Measurements from ENCODE around the gene TMEM45B. TPM values are rescaled to one million over a fixed set of nuclear protein-coding genes. Genes with fewer than 3 reads are reported as not detected.
A peak's percentile ranks its signal among the peaks of the same experiment; 100 is the strongest.

The TMEM45B gene
- total and polyA plus RNA-seq, 2 of the 13 experiments (the other 11 are each of a cell fraction or from before 2014, with no cell fraction given): 29.1 to 181 TPM

- no TSS peak for BruUV-seq (replicated peaks)
- no peak overlapping the region for H2AFZ ChIP-seq (ENCODE audit: low read length)
- CTCF ChIA-PET (ENCODE audit: low intra/inter-chr PET ratio, low total read pairs): no interaction called here
- H3K9ac ChIP-seq (ENCODE audit: insufficient read depth, low read depth, low read length): peak overlapping the region; percentile 16; the same call in 1 of the 2 replicates
- H3K36me3 ChIP-seq (replicated peaks in 1 of 2; ENCODE audit: control insufficient read depth in 1 of 2, insufficient read depth in 2 of 2, low read length in 2 of 2): peaks cover 9 to 42% of the 10 kb centered on the region in 2 experiments
- ATAC-seq: peak; percentile 88
- POLR2A ChIA-PET: interaction anchor here (1.4 to 1.6 kb wide), 3 partner anchors 9 to 38 kb away, joined by 7 to 13 read pairs (median 10); partner anchors contain the start of gene TMEM45B
- 10% methylated on average over 10 of the region's 10 CpGs for WGBS (ENCODE audit: low lambda C conversion rate)
- no peaks in the 10 kb centered on the region for H3K9me3 ChIP-seq (ENCODE audit: low read length)
- H3K27ac ChIP-seq (ENCODE audit: extremely low read length, insufficient read depth, low read length): peak overlapping the region; percentile 65
- no peaks in the 10 kb centered on the region for H4K20me1 ChIP-seq (ENCODE audit: insufficient read depth, low read length)
- DNase-seq (ENCODE audit: low spot score): peak; percentile 85
- no peaks in the 10 kb centered on the region for H3K27me3 ChIP-seq (ENCODE audit: control insufficient read depth in 1 of 2, insufficient read depth in 2 of 2, low read length in 2 of 2)
- H3K4me2 ChIP-seq (ENCODE audit: low read depth, low read length): peak overlapping the region; percentile 45
- H3K4me3 ChIP-seq (replicated peaks in 1 of 3; ENCODE audit: insufficient read depth in 1 of 3, low read depth in 2 of 3, low read length in 3 of 3): no peak overlapping the region
- H3K4me1 ChIP-seq (ENCODE audit: insufficient read depth, low read length): peaks cover 41% of the 10 kb centered on the region
- no peaks in the 10 kb centered on the region for H3K79me2 ChIP-seq (ENCODE audit: insufficient read depth, low read length)
- intact Hi-C loops (cut with micrococcal nuclease; ENCODE audit: unreplicated experiment) (loop anchor here (5.0 kb wide), 1 partner anchor 66 kb away; no protein-coding TSS in a partner anchor), in situ Hi-C loops (cut with HindIII; ENCODE audit: extremely low pct_ligation_motif_present, low pct_unique_long_range_greater_than_20kb) (no loop called here)
- peak; percentile 42 for FAIRE-seq
- TF ChIP-seq ZNF24 (IDR thresholded peaks at IDR 0.05) (no peak), MLLT10 (CRISPR knock-in tag; IDR thresholded peaks at IDR 0.05) (no peak), TEAD3 (CRISPR knock-in tag; optimal IDR thresholded peaks at IDR 0.05; ENCODE audit: borderline replicate concordance) (peak; percentile 67), ZNF34 (CRISPR knock-in tag; IDR thresholded peaks at IDR 0.05; ENCODE audit: borderline replicate concordance) (no peak), ZNF512B (CRISPR knock-in tag; IDR thresholded peaks at IDR 0.05; ENCODE audit: borderline replicate concordance) (no peak), CEBPB (IDR thresholded peaks at IDR 0.05; ENCODE audit: borderline replicate concordance, low read depth, low read length) (peak; percentile 33; the same call in 1 of the 2 replicates), KDM1A (CRISPR knock-in tag; IDR thresholded peaks at IDR 0.05) (no peak), ZNF567 (CRISPR knock-in tag; IDR thresholded peaks at IDR 0.05; ENCODE audit: borderline replicate concordance) (peak; percentile 32; the same call in 1 of the 2 replicates), ZBTB37 (CRISPR knock-in tag; IDR thresholded peaks at IDR 0.05) (no peak), E2F1 (CRISPR knock-in tag; IDR thresholded peaks at IDR 0.05) (no peak), ARNT (IDR thresholded peaks at IDR 0.05) (no peak), ZNF788 (CRISPR knock-in tag; IDR thresholded peaks at IDR 0.05; ENCODE audit: borderline replicate concordance) (peak; percentile 49; the same call in 1 of the 2 replicates), ZNF839 (CRISPR knock-in tag; IDR thresholded peaks at IDR 0.05; ENCODE audit: borderline replicate concordance) (no peak), NFRKB (IDR thresholded peaks at IDR 0.05) (no peak), GPN1 (CRISPR knock-in tag; IDR thresholded peaks at IDR 0.05; ENCODE audit: borderline replicate concordance) (no peak)
- TF ChIP-seq, protein P1, sequence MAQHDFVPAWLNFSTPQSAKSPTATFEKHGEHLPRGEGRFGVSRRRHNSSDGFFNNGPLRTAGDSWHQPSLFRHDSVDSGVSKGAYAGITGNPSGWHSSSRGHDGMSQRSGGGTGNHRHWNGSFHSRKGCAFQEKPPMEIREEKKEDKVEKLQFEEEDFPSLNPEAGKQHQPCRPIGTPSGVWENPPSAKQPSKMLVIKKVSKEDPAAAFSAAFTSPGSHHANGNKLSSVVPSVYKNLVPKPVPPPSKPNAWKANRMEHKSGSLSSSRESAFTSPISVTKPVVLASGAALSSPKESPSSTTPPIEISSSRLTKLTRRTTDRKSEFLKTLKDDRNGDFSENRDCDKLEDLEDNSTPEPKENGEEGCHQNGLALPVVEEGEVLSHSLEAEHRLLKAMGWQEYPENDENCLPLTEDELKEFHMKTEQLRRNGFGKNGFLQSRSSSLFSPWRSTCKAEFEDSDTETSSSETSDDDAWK (CRISPR knock-in tag; IDR thresholded peaks at IDR 0.05): no peak
Measured at GRCh38 chr11:129853518-129854231, 38.0 kb downstream of the TMEM45B start.
